Keratinocyte (primary cell): Measurements from ENCODE around the gene TAL1. TPM values are rescaled to one million over a fixed set of nuclear protein-coding genes. Genes with fewer than 3 reads are reported as not detected.

Experiments used
- DNase-seq: peaks from one replicate; pipeline ENCODE4 v3.0.0-alpha.2; 2011; ENCODE audit warnings: low read depth, missing footprints, low spot score
- FAIRE-seq: peaks from 2 replicates; lab custom pipeline; 2011; peaks lifted over from hg19 to GRCh38; lab: Jason Lieb, UNC
- H2AFZ ChIP-seq: 2 replicates; pipeline ENCODE4 v1.6.0; 2012; ENCODE audit warnings: low read length, control low read depth, inconsistent platforms; ENCODE audit not compliant: control insufficient read depth
- H3K27ac ChIP-seq: 2 replicates; pipeline ENCODE4 v1.5.1; 2011; ENCODE audit warnings: low read length; ENCODE audit not compliant: control insufficient read depth, insufficient read depth
- H3K27me3 ChIP-seq: 3 replicates; pipeline ENCODE4 v1.6.0; 2011; ENCODE audit warnings: low read length; ENCODE audit not compliant: control insufficient read depth, insufficient read depth; ENCODE audit errors: extremely low read depth
- H3K36me3 ChIP-seq, 2 experiments: 2 replicates in 1 of 2; 3 replicates in 1 of 2; pipeline ENCODE4 v1.5.1; 2011; ENCODE audit warnings: low read length in 2 of 2, mild to moderate bottlenecking in 1 of 2; ENCODE audit not compliant: control insufficient read depth in 2 of 2, insufficient read depth in 2 of 2; ENCODE audit errors: extremely low read depth in 1 of 2
- H3K4me1 ChIP-seq: 3 replicates; pipeline ENCODE4 v1.5.1; 2011; ENCODE audit warnings: low read length; ENCODE audit not compliant: control insufficient read depth, insufficient read depth; ENCODE audit errors: extremely low read depth
- H3K4me2 ChIP-seq: 3 replicates; pipeline ENCODE4 v1.6.0; 2011; ENCODE audit warnings: low read depth, low read length; ENCODE audit not compliant: control insufficient read depth, insufficient read depth; ENCODE audit errors: extremely low read depth
- H3K4me3 ChIP-seq, 3 experiments: fragments of 200-600 bp in 1 of 3; sonication (generic) in 1 of 3; 2 replicates in 2 of 3; 3 replicates in 1 of 3; pipeline ENCODE4 v1.5.1; 2011 to 2016; ENCODE audit warnings: low read length in 3 of 3, mild to moderate bottlenecking in 3 of 3, control low read depth in 2 of 3, inconsistent platforms in 1 of 3, low read depth in 1 of 3, mixed read lengths in 1 of 3, mixed run types in 1 of 3, moderate library complexity in 1 of 3; ENCODE audit not compliant: control insufficient read depth in 2 of 3, insufficient read depth in 2 of 3; ENCODE audit errors: extremely low read depth in 1 of 3
- H3K79me2 ChIP-seq: 2 replicates; pipeline ENCODE4 v1.6.0; 2012; ENCODE audit warnings: low read length; ENCODE audit not compliant: control insufficient read depth, insufficient read depth
- H3K9ac ChIP-seq: 3 replicates; pipeline ENCODE4 v1.6.0; 2011; ENCODE audit warnings: low read length; ENCODE audit not compliant: control insufficient read depth, insufficient read depth; ENCODE audit errors: extremely low read depth
- H3K9me1 ChIP-seq: 3 replicates; pipeline ENCODE4 v1.6.0; 2011; ENCODE audit warnings: low read length; ENCODE audit not compliant: control insufficient read depth, insufficient read depth; ENCODE audit errors: extremely low read depth
- H3K9me3 ChIP-seq: 2 replicates; pipeline ENCODE4 v1.5.1; 2012; ENCODE audit warnings: low read depth, low read length; ENCODE audit not compliant: control insufficient read depth
- H4K20me1 ChIP-seq: 3 replicates; pipeline ENCODE4 v1.6.0; 2011; ENCODE audit warnings: low read length; ENCODE audit not compliant: control insufficient read depth, insufficient read depth; ENCODE audit errors: extremely low read depth
- EZH2 ChIP-seq: IDR thresholded peaks from one replicate; pipeline ENCODE4 v1.6.1; 2012; ENCODE audit warnings: inconsistent platforms, mild to moderate bottlenecking, low read length, moderate library complexity
- dilution Hi-C: fragments of 300-500 bp; cut with MboI; formaldehyde crosslinking; loops from one replicate; pipeline ENCODE4 v1.7.0; 2020; ENCODE audit warnings: low sequenced_read_pairs; ENCODE audit not compliant: extremely low pct_ligation_motif_present
- polyA plus RNA-seq, 5 experiments: library from polyadenylated mRNA; depleted of rRNA in 3 of 5; stranded (reverse) in 3 of 5; stranded (forward) in 1 of 5; unstranded in 1 of 5; fragments of >200 nt; gene quantifications; 1 replicate in 1 of 5; 2 replicates in 3 of 5; 3 replicates in 1 of 5; pipeline versions ENCODE4 v1.2.1 to v1.2.3, GENCODE V29; 2011 to 2012; ENCODE audit warnings: missing spikeins in 2 of 5, low read depth in 1 of 5, low replicate concordance in 1 of 5
- TF ChIP-seq, protein P1 (sequence below), 3 experiments: IDR thresholded peaks in 1 of 3; conservative IDR thresholded peaks in 1 of 3; optimal IDR thresholded peaks in 1 of 3; 2 replicates in 2 of 3; 3 replicates in 1 of 3; pipeline versions ENCODE3 to v1.5.1; 2011; ENCODE audit warnings: low read length in 3 of 3, mild to moderate bottlenecking in 3 of 3, moderate library complexity in 2 of 3, control low read depth in 1 of 3, inconsistent platforms in 1 of 3; ENCODE audit not compliant: insufficient read depth in 2 of 3; ENCODE audit errors: extremely low read depth in 1 of 3

TAL1 gene
- polyA plus RNA-seq, 1 donor (not counting 4 experiments of a cell fraction or from before 2014, with no cell fraction given): not detected

- Histone ChIP-seq H3K9me1 (no peaks in the 10 kb centered on the region), H3K27ac (no peak overlapping the region), H3K4me2 (peak overlapping the region; percentile 93), H4K20me1 (no peaks in the 10 kb centered on the region), H3K4me3 (peak overlapping the region in 2 of 3 experiments; percentile 29 to 70), H3K4me1 (peaks cover 9% of the 10 kb centered on the region), H3K79me2 (no peaks in the 10 kb centered on the region), H3K9ac (peak overlapping the region; percentile 40), H3K36me3 (no peaks in the 10 kb centered on the region), H2AFZ (peak overlapping the region; percentile 65), H3K9me3 (no peaks in the 10 kb centered on the region), H3K27me3 (no peaks in the 10 kb centered on the region)
- no peak for TF ChIP-seq EZH2
- TF ChIP-seq, protein P1, sequence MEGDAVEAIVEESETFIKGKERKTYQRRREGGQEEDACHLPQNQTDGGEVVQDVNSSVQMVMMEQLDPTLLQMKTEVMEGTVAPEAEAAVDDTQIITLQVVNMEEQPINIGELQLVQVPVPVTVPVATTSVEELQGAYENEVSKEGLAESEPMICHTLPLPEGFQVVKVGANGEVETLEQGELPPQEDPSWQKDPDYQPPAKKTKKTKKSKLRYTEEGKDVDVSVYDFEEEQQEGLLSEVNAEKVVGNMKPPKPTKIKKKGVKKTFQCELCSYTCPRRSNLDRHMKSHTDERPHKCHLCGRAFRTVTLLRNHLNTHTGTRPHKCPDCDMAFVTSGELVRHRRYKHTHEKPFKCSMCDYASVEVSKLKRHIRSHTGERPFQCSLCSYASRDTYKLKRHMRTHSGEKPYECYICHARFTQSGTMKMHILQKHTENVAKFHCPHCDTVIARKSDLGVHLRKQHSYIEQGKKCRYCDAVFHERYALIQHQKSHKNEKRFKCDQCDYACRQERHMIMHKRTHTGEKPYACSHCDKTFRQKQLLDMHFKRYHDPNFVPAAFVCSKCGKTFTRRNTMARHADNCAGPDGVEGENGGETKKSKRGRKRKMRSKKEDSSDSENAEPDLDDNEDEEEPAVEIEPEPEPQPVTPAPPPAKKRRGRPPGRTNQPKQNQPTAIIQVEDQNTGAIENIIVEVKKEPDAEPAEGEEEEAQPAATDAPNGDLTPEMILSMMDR (optimal IDR thresholded peaks at IDR 0.05 in 1 of 3, IDR thresholded peaks at IDR 0.05 in 1 of 3, conservative IDR thresholded peaks at IDR 0.05 in 1 of 3; ENCODE audit: extremely low read depth in 1 of 3, insufficient read depth in 2 of 3, low read length in 3 of 3): no peak
- FAIRE-seq: no peak
- dilution Hi-C loops: no loop called here
- no peak for DNase-seq
Measured at GRCh38 chr1:47178654-47179016, 53.4 kb downstream of the TAL1 start.

- Histone ChIP-seq H3K9me3 (no peaks in the 10 kb centered on the region), H3K27ac (no peak overlapping the region), H3K9ac (no peak overlapping the region), H3K4me1 (peaks cover 9% of the 10 kb centered on the region), H3K9me1 (no peaks in the 10 kb centered on the region), H3K4me2 (no peak overlapping the region), H3K36me3 (no peaks in the 10 kb centered on the region), H3K27me3 (no peaks in the 10 kb centered on the region), H3K4me3 (no peak overlapping the region), H2AFZ (no peak overlapping the region), H3K79me2 (no peaks in the 10 kb centered on the region), H4K20me1 (no peaks in the 10 kb centered on the region)
- DNase-seq (no peak), FAIRE-seq (no peak)
- no peak for TF ChIP-seq EZH2
- TF ChIP-seq, protein P1 (optimal IDR thresholded peaks at IDR 0.05 in 1 of 3, IDR thresholded peaks at IDR 0.05 in 1 of 3, conservative IDR thresholded peaks at IDR 0.05 in 1 of 3; ENCODE audit: extremely low read depth in 1 of 3, insufficient read depth in 2 of 3, low read length in 3 of 3): no peak
- dilution Hi-C loops: no loop called here
Measured at GRCh38 chr1:47178020-47178419, 54.0 kb downstream of the TAL1 start.
